SH-SY5Y (cell line): ENCODE results near the gene TMEM201.

Experiments used
- GATA2 ChIP-seq: IDR thresholded peaks from 2 replicates; pipeline ENCODE4 v1.6.1; 2011; ENCODE audit warnings: mild to moderate bottlenecking, low read depth, low read length
- GATA3 ChIP-seq: IDR thresholded peaks from 2 replicates; pipeline ENCODE4 v1.6.1; 2011; ENCODE audit warnings: low read depth, mild to moderate bottlenecking, low read length, moderate library complexity

- no peak for TF ChIP-seq GATA2
- TF ChIP-seq GATA3: no peak
Observed at GRCh38 chr1:9551984-9552383, 36.7 kb upstream of the TMEM201 start.
